GM19025 (cell line): ENCODE results near the gene ATP6V0D1.

Experiments used
- ATAC-seq: cut with Tn5 transposase; IDR thresholded peaks from one replicate; pipeline ENCODE4 v1.9.1; 2021; ENCODE audit warnings: mild to moderate bottlenecking, low read depth, moderate library complexity; ENCODE audit not compliant: unreplicated experiment

The ATP6V0D1 gene

DNA sequence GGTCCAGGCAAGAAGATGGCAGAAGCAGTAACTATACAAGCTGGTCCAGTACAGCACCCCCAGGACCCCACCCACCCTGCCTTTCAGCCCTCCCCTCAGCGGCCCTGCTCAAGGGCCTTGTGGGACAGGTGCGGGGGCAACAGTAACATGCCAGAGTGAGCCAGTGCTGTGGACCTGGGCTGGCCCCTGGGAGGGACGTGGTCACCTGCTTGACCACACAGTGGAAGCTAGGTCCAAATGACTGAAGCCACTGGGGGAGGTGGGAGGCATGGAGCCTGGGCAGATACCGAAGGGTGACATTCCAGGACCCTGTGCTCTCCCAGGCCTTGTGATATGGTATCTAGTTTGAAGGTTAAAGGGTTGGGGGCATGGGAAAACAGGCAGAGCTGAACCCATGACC is 17.3 kb downstream of the ATP6V0D1 start:
- ATAC-seq: no peak

DNA sequence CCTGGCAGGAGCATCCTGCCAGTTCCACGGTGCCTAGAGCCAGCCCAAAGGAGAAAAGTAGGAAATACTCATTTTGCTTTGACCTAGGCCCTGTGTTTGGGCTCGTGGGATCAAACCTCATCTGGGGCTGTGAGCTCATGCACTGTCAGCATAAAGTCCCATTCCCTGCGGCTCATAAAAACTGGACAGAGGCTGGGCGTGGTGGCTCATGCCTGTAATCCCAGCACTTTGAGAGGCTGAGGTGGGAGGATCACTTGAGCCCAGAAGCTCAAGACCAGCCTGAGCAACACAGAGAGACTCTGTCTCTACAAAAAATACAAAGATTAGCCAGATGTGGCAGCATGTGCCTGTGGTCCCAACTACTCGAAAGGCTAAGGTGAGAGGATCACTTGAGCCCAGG is 17.9 kb downstream of the ATP6V0D1 start:
- ATAC-seq: no peak

DNA sequence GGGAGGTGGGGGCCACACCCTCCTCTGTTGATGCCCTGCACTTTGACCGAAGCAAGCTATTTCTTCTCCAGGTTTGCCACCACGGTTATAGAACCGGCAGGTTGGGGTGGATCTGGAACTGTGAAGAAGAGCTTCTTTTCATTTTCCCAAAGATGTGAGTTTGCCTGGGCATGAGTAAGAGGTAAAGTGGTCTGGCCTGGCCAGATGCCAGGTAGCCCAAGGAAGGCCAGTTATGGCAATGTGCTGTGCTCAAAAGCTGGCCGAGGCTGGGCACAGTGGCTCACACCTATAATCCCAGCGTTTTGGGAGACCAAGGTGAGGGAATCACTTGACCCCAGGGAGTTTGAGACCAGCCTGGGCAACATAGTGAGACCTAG is 18.7 kb downstream of the ATP6V0D1 start:
- ATAC-seq: no peak

GRCh38 chr16:67461600-67462278 is 19.2 kb downstream of the ATP6V0D1 start:
- ATAC-seq: no peak

DNA sequence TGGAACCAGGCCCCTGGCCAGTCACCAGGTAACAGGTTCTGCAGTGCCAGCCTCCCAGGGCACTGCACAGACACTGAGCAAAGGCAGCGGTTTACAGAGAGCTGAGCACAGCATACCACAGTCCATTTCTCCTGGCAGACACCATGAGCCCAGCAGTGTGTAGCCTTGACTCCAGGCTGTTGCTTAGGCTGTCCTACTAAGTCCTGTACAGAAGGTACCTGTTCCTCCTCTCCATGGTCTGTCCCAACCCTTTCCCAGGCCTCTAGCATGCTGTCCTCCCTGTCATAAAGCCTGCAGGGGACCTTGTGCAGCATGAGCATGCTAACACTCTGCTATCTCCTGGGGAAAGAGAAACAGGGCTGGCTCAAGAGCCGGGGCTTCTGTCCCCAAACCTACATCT is 20.0 kb downstream of the ATP6V0D1 start:
- ATAC-seq: no peak

- no peak for ATAC-seq
Measured at GRCh38 chr16:67460168-67460567, 20.8 kb downstream of the ATP6V0D1 start.

GRCh38 chr16:67459861-67460150 is 21.2 kb downstream of the ATP6V0D1 start:
- no peak for ATAC-seq

GRCh38 chr16:67459066-67459860 is 21.7 kb downstream of the ATP6V0D1 start:
- ATAC-seq: no peak

DNA sequence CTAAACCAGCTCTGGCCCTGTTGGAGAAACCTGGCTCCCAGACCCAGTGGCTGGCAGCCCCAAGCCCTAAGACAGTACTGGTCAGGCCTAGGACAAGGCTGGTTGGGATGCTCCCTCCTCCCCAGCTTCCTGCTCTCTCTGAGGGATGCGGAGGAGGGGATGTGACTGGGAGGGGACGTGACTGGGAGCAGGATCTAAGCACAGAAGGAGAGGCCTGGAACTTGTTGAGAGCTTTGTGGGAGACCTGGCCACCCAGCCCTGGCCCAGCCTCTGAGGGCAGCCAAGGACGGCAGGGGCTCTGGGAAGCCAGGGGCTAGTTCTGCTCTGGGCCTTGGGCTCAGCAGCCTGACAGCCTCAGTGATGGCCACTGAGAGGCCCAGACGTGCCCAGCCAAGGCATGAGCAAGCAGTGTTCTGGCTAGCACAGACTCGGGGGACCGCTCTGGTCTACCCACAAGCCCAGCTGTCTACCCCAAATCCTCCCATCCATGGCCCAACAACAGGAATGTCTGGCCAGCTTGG is 22.8 kb downstream of the ATP6V0D1 start:
- ATAC-seq: no peak

- ATAC-seq: no peak
Measured at GRCh38 chr16:67457611-67458010, 23.3 kb downstream of the ATP6V0D1 start.

- ATAC-seq: no peak
Measured at GRCh38 chr16:67456391-67457081, 24.4 kb downstream of the ATP6V0D1 start.

GRCh38 chr16:67454852-67455251 is 26.1 kb downstream of the ATP6V0D1 start:
- no peak for ATAC-seq

- no peak for ATAC-seq
Measured at GRCh38 chr16:67454104-67454503, 26.9 kb downstream of the ATP6V0D1 start.

- ATAC-seq: no peak
Measured at GRCh38 chr16:67451704-67452435, 29.1 kb downstream of the ATP6V0D1 start.

DNA sequence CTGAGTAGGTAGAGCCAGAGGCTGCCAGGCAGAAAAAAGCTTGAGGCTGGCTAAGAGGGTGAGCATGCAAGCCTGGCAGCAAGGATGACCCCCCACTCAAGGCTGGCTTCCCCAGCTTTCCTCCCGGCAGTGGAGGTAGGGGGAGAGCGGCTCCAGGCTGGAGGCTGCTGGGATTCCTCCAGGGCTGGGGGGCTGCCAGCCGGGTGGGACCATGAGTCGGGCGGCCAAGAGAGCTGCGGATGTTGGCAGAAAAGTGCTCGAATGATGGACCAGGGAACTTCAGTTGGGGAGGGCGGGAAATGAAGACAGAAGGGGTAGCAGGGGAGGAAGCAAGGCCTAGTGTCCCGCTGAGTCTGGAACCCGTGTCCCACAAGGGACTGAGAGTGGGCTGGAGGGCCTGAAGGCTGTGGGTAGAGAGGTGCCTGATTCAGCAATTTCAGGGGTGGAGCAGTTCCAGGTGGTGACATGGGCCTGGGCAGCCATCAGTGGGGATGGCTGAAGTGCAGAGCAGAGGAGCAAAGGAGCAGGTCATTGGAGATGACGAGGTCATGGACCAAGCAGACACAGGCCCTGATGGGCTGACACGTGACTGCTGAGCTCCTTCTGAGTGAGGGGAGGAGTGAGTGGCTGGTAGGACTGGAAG is 29.8 kb downstream of the ATP6V0D1 start:
- no peak for ATAC-seq

GRCh38 chr16:67449739-67450138 is 31.2 kb downstream of the ATP6V0D1 start:
- no peak for ATAC-seq

DNA sequence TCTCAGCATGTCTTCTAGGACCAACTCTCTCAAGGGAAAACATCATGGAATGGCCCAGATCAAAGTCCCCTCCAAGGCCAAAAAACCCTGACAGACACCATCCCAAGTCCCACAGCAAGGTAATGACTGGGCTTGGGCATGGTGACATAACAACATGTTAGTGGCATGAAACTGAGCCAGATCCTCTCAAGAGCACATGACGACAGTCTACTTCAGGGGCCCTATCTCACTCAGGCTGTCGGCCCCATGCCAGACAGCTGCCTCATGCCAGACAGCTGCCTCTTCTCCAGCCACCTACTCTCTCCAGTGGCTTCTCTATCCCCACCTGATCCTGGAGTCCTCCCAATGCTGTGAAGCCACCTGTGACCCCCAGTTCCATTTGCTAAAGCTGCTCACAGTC is 31.6 kb downstream of the ATP6V0D1 start:
- no peak for ATAC-seq

- no peak for ATAC-seq
Measured at GRCh38 chr16:67448580-67448979, 32.4 kb downstream of the ATP6V0D1 start.

DNA sequence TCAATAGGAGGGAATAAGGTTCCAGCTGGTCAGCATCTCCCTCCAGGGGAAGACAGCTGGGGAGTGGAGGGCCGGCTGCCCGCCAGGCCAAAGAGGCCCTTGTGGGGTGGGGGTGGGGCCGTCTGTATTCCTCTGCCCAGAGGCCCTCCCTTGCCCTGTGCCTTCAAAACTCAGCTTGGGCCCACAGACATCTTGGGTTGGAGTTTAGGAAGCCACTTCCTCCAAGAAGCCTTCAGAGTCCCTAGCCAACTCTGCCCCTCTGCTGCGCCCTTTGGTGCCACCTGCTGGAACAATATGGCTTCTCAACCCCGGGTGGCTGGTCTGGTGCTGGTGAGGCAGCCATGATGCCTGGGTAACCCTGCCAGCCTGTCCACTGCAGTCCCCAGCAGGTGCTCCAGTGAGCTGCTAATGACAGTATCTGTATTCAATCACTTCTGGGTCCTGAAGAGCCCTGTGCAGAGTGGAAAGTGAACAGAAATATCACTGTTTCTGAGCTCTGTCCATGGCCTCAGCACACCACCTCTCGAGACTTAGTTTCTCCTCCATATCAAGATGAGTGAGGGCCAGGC is 33.4 kb downstream of the ATP6V0D1 start:
- no peak for ATAC-seq

- no peak for ATAC-seq
Measured at GRCh38 chr16:67446968-67447507, 33.9 kb downstream of the ATP6V0D1 start.
